ENCODE results near the gene YKT6.

DNA sequence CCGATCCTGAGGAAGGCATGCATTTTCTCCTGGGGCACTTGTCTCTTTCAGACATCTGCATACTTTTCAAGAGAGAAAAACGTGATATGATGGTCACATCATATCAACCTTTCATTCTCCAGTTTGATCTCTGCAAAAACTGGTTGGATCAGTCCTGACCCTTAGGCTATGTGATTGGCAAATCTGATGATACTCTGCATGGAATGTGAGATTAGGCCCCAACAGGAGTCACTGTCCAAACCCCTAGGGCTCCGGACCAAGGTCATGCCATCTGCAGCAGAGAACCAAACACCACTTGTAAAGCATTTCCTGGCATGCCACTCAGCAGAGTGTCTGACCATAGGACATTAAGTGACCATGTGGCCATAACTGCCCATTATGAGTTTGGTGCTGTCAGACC, 20.1 kb upstream of the YKT6 start:
- TF ChIP-seq, protein P1, sequence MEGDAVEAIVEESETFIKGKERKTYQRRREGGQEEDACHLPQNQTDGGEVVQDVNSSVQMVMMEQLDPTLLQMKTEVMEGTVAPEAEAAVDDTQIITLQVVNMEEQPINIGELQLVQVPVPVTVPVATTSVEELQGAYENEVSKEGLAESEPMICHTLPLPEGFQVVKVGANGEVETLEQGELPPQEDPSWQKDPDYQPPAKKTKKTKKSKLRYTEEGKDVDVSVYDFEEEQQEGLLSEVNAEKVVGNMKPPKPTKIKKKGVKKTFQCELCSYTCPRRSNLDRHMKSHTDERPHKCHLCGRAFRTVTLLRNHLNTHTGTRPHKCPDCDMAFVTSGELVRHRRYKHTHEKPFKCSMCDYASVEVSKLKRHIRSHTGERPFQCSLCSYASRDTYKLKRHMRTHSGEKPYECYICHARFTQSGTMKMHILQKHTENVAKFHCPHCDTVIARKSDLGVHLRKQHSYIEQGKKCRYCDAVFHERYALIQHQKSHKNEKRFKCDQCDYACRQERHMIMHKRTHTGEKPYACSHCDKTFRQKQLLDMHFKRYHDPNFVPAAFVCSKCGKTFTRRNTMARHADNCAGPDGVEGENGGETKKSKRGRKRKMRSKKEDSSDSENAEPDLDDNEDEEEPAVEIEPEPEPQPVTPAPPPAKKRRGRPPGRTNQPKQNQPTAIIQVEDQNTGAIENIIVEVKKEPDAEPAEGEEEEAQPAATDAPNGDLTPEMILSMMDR (IDR thresholded peaks at IDR 0.05; ENCODE audit: low read depth, low read length, poor library complexity, severe bottlenecking): no peak
- no peak for TF ChIP-seq EZH2phosphoT487 (IDR thresholded peaks at IDR 0.05; ENCODE audit: borderline replicate concordance, low read length)

Data from DOHH2 (cell line).